ENCODE data around the gene TCF20.

- no peak for TF ChIP-seq CTCF (IDR thresholded peaks at IDR 0.05)
- TF ChIP-seq POLR2A (IDR thresholded peaks at IDR 0.05): no peak
Observed at GRCh38 chr22:42307806-42308563, 37.5 kb upstream of the TCF20 start.
